Measurements from ENCODE around the gene ACSL3. TPM values are rescaled to one million over a fixed set of nuclear protein-coding genes. Genes with fewer than 3 reads are reported as not detected.

Gene ACSL3
- total RNA-seq, 2 donors from 2014 or later = 77.1 to 124 TPM

GRCh38 chr2:222926915-222927314 is 66.1 kb downstream of the ACSL3 start:
- TF ChIP-seq POLR2AphosphoS5 (IDR thresholded peaks at IDR 0.05) = no peak
- intact Hi-C loops (cut with DNase I) = no loop called here
- Histone ChIP-seq H3K27ac (no peak overlapping the region), H3K36me3 (no peaks in the 10 kb centered on the region), H3K9me3 (no peaks in the 10 kb centered on the region), H3K4me3 (no peak overlapping the region), H3K27me3 (replicated peaks; ENCODE audit: insufficient read depth) (no peaks in the 10 kb centered on the region), H3K4me1 (replicated peaks) (no peaks in the 10 kb centered on the region)
- DNase-seq (ENCODE audit: low spot score) = no peak
- WGBS = 93% methylated on average over 9 of the region's 9 CpGs

DNA sequence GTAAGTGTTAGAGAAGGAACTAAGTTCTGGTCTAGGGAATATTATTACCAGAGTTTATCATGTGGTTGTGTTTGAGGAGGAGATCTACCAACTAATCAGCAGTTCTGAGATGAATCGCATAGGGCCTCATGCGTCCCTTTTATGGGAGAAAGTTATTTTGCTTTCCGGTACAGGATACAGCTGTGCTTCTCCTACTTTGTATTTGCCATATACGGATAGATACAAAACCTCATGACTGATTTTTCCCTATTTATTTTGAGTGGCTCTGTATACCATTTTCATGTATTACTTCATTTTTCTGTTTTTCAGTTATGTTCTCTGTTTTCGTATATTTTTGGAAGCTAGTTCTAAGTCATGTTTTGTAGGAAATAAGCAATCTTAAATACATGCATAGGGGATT is 66.8 kb downstream of the ACSL3 start:
- Histone ChIP-seq H3K4me1 (replicated peaks) (no peaks in the 10 kb centered on the region), H3K27ac (no peak overlapping the region), H3K27me3 (replicated peaks; ENCODE audit: insufficient read depth) (no peaks in the 10 kb centered on the region), H3K4me3 (no peak overlapping the region), H3K36me3 (no peaks in the 10 kb centered on the region), H3K9me3 (no peaks in the 10 kb centered on the region)
- TF ChIP-seq, protein P1, sequence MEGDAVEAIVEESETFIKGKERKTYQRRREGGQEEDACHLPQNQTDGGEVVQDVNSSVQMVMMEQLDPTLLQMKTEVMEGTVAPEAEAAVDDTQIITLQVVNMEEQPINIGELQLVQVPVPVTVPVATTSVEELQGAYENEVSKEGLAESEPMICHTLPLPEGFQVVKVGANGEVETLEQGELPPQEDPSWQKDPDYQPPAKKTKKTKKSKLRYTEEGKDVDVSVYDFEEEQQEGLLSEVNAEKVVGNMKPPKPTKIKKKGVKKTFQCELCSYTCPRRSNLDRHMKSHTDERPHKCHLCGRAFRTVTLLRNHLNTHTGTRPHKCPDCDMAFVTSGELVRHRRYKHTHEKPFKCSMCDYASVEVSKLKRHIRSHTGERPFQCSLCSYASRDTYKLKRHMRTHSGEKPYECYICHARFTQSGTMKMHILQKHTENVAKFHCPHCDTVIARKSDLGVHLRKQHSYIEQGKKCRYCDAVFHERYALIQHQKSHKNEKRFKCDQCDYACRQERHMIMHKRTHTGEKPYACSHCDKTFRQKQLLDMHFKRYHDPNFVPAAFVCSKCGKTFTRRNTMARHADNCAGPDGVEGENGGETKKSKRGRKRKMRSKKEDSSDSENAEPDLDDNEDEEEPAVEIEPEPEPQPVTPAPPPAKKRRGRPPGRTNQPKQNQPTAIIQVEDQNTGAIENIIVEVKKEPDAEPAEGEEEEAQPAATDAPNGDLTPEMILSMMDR (IDR thresholded peaks at IDR 0.05) = no peak
- TF ChIP-seq POLR2A (IDR thresholded peaks at IDR 0.05) (no peak), POLR2AphosphoS5 (IDR thresholded peaks at IDR 0.05) (no peak)
- no peak for DNase-seq (ENCODE audit: low spot score)
- 74% methylated on average over 5 of the region's 5 CpGs for WGBS
- intact Hi-C loops (cut with DNase I) = no loop called here

DNA sequence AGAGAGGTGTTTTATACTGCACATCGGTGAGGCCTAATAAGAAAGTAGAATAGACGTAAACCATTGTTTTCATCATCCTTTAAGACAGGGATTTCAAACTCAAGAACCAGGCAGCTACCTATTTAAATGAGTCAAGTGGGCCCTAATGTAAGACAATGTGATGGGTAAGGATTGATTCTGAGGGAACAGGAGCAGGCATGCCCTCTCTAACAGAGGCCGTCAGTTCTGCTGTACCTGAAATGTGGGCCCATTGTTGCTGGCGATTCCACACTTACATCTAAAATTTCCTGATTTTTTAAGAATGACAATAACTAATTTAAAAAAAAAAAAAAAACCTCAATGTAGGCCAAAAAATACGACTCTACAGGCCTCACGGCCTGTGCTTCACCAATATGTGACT is 67.5 kb downstream of the ACSL3 start:
- Histone ChIP-seq H3K4me1 (replicated peaks) (no peaks in the 10 kb centered on the region), H3K27ac (no peak overlapping the region), H3K4me3 (no peak overlapping the region), H3K36me3 (peaks cover 0 to 1% of the 10 kb centered on the region in 2 donors), H3K27me3 (replicated peaks; ENCODE audit: insufficient read depth) (no peaks in the 10 kb centered on the region), H3K9me3 (no peaks in the 10 kb centered on the region)
- DNase-seq (ENCODE audit: low spot score) = no peak
- TF ChIP-seq POLR2A (IDR thresholded peaks at IDR 0.05) = no peak
- TF ChIP-seq POLR2AphosphoS5 (IDR thresholded peaks at IDR 0.05) = no peak
- TF ChIP-seq, protein P1 (IDR thresholded peaks at IDR 0.05) = no peak
- intact Hi-C loops (cut with DNase I) = no loop called here
- WGBS = 90% methylated on average over 6 of the region's 6 CpGs

GRCh38 chr2:222930862-222931261 is 70.0 kb downstream of the ACSL3 start:
- TF ChIP-seq, protein P1 (IDR thresholded peaks at IDR 0.05) = no peak
- TF ChIP-seq POLR2AphosphoS5 (IDR thresholded peaks at IDR 0.05) = no peak
- TF ChIP-seq POLR2A (IDR thresholded peaks at IDR 0.05) = no peak

DNA sequence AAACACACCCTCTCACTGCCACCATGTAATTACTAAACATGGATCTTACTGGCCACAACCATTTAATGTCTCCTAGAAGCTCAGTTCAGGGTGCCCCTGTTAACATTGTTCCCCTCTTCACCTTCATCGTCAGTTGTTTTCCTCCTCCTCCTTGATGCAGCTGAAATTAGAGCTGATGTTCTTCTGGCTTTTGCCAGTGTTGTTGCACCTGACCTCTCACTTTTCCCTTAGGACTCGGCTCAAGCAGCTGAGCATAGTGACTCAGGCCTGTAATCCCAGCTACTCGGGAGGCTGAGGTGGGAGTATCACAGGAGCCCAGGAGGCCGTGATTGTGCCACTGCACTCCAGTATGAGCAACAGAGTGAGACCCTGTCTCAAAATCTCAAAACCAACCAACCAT is 70.8 kb downstream of the ACSL3 start:
- WGBS = 98% methylated on average over 4 of the region's 4 CpGs
- Histone ChIP-seq H3K4me1 (replicated peaks) (no peaks in the 10 kb centered on the region), H3K4me3 (no peak overlapping the region), H3K27ac (no peak overlapping the region), H3K36me3 (peaks cover 0 to 3% of the 10 kb centered on the region in 2 donors), H3K9me3 (no peaks in the 10 kb centered on the region), H3K27me3 (replicated peaks; ENCODE audit: insufficient read depth) (no peaks in the 10 kb centered on the region)
- TF ChIP-seq POLR2AphosphoS5 (IDR thresholded peaks at IDR 0.05) = no peak
- TF ChIP-seq, protein P1 (IDR thresholded peaks at IDR 0.05) = no peak
- no peak for TF ChIP-seq POLR2A (IDR thresholded peaks at IDR 0.05)
- intact Hi-C loops (cut with DNase I) = no loop called here
- no peak for DNase-seq (ENCODE audit: low spot score)

More at GRCh38 chr2:222930862-222931261, 70.0 kb downstream of the ACSL3 start:
- Histone ChIP-seq H3K9me3 (no peaks in the 10 kb centered on the region), H3K36me3 (peaks cover 0 to 3% of the 10 kb centered on the region in 2 donors), H3K27ac (no peak overlapping the region), H3K27me3 (replicated peaks; ENCODE audit: insufficient read depth) (no peaks in the 10 kb centered on the region), H3K4me3 (no peak overlapping the region), H3K4me1 (replicated peaks) (no peaks in the 10 kb centered on the region)
- DNase-seq (ENCODE audit: low spot score) = no peak
- intact Hi-C loops (cut with DNase I) = no loop called here
- 77% methylated on average over 2 of the region's 2 CpGs for WGBS

Measured in prostate gland (tissue), 2 donors.